B cell (primary cell): ENCODE results near the gene PEPD.

Experiments
- EZH2 ChIP-seq: IDR thresholded peaks from 2 replicates; pipeline ENCODE4 v1.6.1; 2012; ENCODE audit warnings: borderline replicate concordance, low read depth, mild to moderate bottlenecking, moderate library complexity, low read length; ENCODE audit not compliant: insufficient read depth, poor library complexity, severe bottlenecking
- TF ChIP-seq, protein P1 (sequence below): fragments of 200-600 bp; IDR thresholded peaks from one replicate; pipeline ENCODE4 v1.8.0; 2022; ENCODE audit warnings: antibody characterized with exemption, mild to moderate bottlenecking

DNA sequence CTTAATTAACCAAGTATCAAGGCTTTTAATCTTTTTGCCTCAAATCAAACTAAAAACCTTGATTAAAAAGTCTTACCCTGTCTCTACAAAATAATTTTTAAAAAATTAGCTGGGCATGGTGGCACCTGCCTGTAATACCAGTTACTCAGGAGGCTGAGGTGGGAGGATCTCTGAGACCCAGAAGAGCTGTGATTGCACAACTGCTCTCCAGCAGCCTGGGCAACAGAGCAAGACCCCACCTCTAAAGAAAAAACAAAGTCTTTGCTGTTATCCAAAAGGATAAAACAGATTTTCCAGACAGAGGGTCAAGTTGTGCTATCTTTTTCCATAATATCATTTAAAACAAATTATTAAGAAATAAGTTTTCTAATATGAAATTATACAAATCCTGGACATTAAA, 174.9 kb downstream of the PEPD start:
- no peak for TF ChIP-seq EZH2
- TF ChIP-seq, protein P1, sequence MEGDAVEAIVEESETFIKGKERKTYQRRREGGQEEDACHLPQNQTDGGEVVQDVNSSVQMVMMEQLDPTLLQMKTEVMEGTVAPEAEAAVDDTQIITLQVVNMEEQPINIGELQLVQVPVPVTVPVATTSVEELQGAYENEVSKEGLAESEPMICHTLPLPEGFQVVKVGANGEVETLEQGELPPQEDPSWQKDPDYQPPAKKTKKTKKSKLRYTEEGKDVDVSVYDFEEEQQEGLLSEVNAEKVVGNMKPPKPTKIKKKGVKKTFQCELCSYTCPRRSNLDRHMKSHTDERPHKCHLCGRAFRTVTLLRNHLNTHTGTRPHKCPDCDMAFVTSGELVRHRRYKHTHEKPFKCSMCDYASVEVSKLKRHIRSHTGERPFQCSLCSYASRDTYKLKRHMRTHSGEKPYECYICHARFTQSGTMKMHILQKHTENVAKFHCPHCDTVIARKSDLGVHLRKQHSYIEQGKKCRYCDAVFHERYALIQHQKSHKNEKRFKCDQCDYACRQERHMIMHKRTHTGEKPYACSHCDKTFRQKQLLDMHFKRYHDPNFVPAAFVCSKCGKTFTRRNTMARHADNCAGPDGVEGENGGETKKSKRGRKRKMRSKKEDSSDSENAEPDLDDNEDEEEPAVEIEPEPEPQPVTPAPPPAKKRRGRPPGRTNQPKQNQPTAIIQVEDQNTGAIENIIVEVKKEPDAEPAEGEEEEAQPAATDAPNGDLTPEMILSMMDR = no peak
